NCI-H187 treated with DMSO at 0.1 percent for 48 hours (cell line): Measurements from ENCODE around the gene DKK3.

Source experiments
- DNase-seq: peaks from one replicate; lab custom pipeline; 2025; lab: John Stamatoyannopoulos, UW

The DKK3 gene

DNA sequence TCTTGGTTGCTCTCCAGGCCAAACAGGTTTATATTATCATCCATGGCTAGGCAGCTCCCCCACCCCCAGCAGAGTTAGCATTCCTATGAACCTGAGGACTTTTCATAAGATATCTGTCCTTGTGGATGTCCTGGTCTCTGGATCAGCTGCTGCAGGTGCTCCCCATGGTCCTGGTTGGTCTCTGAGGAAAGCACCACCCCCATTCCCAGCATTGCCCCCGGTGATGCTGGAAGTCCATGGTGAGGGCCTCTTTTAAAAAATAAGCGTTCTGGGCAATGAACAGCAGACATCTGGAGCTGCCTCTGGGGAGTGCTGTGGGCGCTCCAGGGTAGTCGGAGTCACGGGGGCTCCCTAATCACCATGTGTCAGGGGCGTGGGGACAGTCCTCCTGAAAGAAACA is 26.6 kb downstream of the DKK3 start:
- no peak for DNase-seq

GRCh38 chr11:11981364-11981763 is 27.1 kb downstream of the DKK3 start:
- DNase-seq, result no peak

- no peak for DNase-seq
These were observed 27.6 kb downstream of the DKK3 start for GRCh38 chr11:11980841-11981308.

- DNase-seq, result no peak
These were observed 28.2 kb downstream of the DKK3 start for GRCh38 chr11:11980200-11980599.

GRCh38 chr11:11979488-11980117 is 28.8 kb downstream of the DKK3 start:
- no peak for DNase-seq

DNA sequence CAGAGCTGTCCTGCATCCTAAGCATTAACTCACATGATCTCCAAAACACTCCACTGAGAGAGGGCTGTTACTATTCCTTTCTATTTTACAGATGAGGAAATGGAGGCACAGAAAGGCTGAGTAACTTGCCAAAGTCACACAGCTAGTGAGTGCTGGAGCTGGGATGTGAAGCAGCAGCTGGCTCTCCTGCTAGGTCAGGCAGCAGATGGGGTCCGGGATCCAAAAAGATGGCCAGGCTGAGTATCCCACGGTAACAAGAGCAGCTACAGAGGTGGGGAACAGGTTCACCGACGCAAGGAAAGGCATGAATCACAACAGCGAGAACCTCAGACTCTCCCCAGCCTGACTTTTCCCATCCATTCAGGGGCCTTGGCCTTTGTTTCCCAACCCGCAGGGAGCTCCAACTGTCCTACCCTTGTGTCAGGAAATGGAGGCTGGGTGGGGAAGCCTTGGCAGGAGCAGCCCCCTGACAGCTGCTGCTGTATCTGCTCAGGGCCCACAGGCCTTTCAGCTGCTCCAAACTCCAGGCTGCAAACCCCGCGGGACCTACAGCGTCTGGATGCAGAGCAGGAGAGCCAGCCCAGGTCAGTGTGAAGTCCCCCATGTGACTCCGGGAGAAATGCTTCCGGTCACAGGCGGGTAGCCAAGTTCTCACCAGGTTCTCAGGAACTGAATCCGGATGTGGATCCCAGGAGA is 29.5 kb downstream of the DKK3 start:
- no peak for DNase-seq

DNA sequence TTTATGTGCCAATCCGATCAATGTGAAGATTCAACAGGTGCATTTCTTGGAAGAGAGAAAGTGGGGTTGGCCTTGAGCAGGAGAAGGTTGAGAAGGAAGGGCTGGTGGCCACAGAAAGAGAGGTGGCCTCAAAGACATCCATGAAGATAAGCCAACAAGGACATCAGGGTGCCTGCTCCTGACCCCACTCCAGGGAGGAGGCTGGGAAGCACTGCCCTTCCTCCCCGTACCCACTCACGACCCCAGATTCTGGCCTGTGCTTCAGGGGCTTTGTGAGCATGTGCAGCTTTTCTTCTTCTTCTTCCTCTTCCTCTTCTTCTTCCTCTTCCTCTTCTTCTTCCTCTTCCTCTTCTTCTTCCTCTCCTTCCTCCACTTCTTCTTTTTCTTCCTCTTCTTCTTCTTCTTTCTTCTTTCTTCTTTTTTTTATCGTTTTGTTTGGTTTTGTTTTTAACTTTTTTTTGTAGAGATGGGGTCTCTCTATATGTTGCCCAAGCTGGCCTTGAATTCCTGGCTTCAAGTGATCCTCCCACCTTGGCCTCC is 30.3 kb downstream of the DKK3 start:
- no peak for DNase-seq

- no peak for DNase-seq
These were observed 31.1 kb downstream of the DKK3 start for GRCh38 chr11:11977206-11977938.

DNA sequence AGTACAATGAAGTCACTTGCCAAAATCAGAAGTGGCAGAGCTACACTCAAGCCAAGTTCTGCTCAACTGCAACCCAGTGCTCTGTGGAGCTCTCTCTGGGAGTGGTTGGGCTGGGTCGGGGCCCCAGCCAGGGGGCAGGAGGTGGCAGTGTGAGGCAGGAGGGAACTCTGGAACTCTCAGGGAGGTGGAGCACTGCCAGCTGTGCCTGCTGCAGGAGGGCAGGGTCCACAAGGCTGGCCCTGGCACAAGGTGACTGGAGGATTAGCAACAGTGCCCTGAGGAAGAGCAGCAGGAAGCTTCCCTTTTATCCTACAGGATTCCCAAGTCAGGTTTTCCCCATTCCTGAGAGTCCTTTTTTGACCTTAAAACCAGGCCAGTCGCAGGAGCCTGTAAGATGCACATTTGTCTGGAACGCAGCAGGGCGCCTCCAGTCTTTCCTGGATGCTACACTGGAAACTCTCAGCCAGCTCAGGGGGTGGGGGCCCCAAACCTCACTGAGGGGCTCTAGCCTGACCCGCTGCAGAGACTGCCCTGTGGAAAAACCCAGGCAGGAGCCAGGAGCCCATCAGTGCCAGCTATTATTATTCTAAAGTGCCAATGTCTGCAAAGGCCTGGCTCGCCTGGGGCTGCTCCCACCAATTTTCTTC is 31.8 kb downstream of the DKK3 start:
- no peak for DNase-seq

DNA sequence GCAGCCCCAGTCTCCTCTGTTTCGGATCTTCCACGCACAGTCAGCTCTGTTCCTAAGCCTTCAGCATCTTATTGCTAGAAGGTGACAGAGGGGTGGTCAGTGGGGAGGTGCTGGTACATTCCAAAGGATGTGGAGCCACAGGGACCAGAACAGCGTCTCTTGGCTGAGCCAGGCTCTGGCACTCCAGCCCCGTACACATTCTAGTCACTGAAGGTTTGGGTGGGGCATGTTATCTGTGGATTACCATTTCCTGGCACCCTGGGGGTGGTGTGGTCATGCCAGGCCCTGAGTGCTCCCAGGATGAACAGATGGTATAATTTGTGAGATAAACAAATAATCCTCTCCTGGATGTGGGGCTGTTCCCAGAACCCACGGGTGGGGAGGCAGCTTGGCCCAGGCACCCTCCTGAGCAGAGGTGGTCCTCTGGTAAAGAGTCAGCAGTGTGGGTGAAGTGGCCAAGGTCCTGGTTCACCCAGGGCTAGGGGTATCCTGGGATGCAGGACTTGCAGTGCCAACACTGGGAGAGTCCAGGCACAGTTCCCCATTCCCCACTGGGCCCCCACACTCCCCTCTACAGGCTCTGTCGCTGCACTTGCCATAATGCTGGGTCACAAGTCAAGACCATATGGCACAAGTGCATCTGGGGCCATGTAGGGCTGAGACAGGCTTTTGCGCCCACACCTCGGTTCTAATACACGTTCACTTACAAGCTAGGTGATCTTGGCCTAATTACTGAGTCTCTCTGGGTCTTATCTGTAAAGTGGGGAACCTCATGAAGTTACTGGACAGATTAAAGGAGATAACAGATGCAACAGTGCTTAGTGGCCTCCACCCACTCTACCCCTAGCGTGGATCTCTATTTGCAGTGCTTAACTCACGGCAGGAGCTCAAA is 33.0 kb downstream of the DKK3 start:
- no peak for DNase-seq

- no peak for DNase-seq
These were observed 34.6 kb downstream of the DKK3 start for GRCh38 chr11:11973866-11974265.

GRCh38 chr11:11973361-11973800 is 35.0 kb downstream of the DKK3 start:
- DNase-seq, result no peak

GRCh38 chr11:11972730-11973341 is 35.6 kb downstream of the DKK3 start:
- DNase-seq, result no peak

GRCh38 chr11:11971906-11972547 is 36.4 kb downstream of the DKK3 start:
- no peak for DNase-seq

DNA sequence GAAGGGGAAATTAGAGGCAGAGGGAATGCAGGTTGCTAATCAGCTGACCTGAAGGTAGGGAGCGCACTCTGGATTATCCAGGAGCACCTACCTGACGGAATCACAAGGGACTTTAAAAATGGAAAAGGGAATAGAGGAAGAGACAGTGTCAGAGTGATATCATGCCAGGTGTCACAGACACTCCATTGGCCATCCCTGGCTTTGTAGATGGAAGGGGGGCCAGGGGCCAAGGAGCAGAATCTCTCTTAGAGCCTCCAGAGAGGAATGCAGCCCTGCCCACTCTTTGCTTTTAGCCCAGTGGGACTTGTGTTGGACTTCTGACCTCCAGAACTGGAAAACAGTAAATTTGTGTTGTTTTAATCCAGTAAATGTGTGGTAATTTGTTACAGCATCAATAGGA is 37.9 kb downstream of the DKK3 start:
- no peak for DNase-seq

DNA sequence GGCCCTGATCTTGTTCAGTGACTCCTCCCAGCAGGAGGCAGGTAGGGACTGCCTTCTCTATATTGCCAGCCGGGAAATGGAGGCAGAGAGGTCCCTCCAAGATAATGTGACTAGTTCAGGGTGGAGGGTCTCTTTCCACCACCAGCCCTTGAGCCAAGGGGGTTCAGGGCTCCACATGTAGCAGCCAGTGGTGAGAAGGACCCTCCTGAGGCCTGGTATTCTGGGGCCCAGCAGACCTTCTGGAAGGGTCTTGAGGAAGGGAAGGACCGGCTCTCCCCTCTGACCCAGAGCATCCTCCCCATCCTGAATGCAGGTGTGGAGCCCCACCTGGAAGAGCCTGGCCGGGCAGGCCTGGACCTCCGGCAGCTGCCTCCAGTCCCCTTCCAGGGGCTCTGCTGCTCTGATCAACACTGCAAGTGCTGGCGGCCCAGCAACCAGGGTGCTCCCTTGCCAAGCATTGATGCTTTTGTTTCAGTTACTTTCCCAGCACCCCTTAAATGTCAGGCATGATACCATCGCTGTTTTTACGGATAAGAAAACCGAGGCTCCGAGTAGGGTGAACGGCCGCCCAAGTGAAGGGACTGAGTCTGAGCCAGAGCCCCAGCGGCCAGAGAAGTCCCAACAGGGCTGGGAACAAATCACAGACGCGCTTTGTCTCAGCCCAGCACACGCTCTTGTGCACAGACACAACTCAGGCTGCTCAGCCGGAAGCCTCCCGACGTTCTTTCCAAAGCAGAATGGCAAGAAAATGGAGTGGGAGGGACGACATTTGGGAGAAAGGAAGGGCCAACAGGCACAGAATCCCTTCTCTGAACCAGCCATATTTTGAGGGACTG is 38.8 kb downstream of the DKK3 start:
- DNase-seq, result no peak

DNA sequence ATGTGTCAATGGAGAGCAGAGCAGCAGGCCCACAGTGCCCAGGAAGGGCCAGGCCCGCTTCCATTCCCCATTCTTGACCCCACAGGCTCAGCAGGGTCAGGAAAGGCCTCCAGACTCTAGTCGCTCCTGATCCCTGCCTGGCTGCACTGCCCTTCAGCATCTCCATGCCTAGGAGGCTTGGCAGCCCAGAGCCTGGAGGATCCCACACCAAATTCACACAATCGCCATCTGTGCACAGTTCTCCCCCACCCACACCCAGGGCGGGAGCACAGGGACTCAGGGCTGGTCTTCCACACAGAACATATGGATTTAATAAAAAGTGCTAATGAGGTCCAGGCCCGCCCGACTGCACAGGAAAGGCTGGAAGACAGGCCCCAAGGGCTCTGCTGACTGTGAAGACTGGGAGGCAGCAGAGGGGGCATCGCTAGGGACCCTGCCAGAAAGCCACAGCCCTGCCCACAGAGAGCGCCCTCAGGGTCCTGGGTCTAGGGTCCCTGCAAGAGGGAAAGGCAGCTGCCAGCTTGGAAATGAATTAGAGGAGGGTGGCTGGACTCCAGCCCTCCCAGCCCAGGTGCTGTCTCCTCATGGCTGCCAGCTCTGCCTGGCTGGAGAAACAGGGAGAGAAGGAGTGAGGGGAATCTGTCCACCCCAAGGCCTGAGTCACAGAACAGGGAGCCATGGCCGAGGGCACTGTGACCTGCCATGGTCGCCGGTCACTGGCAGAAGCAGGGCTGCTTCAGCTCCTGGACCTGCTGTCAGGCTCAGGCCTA is 39.7 kb downstream of the DKK3 start:
- no peak for DNase-seq

DNA sequence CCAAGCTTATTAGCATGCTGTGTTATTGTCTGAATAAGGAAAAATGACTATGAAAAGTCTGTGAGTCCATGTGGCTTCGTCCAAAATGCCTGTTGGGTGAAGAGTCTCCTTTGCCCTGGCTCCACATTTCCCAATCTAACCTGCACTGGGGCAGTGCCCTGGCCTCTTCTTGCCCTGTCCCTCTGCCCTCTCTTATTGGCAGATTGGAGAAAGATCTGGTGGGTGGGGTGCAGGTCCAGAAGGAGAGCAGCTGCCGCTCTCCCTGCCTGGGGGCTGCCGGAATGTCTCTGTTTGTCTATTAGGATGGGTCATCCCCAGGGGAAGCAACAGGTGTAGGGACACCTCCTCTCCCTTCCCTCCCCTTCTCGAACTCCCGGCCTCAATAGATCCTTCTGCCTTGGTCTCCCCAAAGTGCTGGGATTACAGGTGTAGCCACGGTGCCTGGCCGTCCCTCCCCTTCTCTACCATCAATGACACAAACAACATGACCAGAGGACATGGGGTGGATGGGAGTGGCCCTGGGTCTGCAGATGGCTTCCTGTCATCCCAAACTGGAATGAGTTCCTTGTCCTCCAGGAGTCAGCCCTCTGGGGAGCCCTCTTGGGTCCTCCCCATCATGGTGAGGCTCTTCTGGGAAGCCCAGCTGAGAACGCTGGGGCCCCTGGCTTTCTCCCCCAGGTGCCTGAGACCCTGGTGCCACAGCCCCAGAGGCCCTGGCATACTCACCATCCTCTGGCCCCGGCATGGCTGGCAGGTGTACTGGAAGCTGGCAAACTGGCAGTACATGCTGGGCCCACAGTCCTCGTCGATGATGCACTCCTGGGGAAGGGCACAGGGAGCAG is 40.5 kb downstream of the DKK3 start:
- DNase-seq, result no peak
